Keratinocyte (primary cell): Measurements from ENCODE around the gene PLPP1.

Source experiments
- EZH2 ChIP-seq: IDR thresholded peaks from one replicate; pipeline ENCODE4 v1.6.1; 2012; ENCODE audit warnings: inconsistent platforms, mild to moderate bottlenecking, low read length, moderate library complexity
- TF ChIP-seq, protein P1 (sequence below), 3 experiments: IDR thresholded peaks in 1 of 3; conservative IDR thresholded peaks in 1 of 3; optimal IDR thresholded peaks in 1 of 3; 2 replicates in 2 of 3; 3 replicates in 1 of 3; pipeline versions ENCODE3 to v1.5.1; 2011; ENCODE audit warnings: low read length in 3 of 3, mild to moderate bottlenecking in 3 of 3, moderate library complexity in 2 of 3, control low read depth in 1 of 3, inconsistent platforms in 1 of 3; ENCODE audit not compliant: insufficient read depth in 2 of 3; ENCODE audit errors: extremely low read depth in 1 of 3

DNA sequence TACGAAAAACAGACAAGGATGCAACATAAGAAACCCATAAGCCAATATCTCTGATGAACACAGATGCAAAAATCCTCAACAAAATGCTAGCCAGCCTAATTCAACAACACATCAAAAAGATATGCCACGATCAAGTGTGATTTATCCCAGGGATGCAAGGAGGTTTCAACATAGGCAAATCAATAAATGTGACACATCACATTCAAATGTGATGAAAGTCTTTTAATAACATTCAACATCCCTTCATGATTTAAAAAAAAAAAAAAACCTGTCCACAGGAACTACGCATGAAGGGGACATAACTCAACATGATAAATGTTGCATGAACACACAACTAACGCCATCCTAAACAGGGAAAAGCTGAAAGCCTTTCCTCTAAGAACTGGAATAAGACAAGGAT is 102.2 kb downstream of the PLPP1 start:
- no peak for TF ChIP-seq EZH2
- TF ChIP-seq, protein P1, sequence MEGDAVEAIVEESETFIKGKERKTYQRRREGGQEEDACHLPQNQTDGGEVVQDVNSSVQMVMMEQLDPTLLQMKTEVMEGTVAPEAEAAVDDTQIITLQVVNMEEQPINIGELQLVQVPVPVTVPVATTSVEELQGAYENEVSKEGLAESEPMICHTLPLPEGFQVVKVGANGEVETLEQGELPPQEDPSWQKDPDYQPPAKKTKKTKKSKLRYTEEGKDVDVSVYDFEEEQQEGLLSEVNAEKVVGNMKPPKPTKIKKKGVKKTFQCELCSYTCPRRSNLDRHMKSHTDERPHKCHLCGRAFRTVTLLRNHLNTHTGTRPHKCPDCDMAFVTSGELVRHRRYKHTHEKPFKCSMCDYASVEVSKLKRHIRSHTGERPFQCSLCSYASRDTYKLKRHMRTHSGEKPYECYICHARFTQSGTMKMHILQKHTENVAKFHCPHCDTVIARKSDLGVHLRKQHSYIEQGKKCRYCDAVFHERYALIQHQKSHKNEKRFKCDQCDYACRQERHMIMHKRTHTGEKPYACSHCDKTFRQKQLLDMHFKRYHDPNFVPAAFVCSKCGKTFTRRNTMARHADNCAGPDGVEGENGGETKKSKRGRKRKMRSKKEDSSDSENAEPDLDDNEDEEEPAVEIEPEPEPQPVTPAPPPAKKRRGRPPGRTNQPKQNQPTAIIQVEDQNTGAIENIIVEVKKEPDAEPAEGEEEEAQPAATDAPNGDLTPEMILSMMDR (optimal IDR thresholded peaks at IDR 0.05 in 1 of 3, IDR thresholded peaks at IDR 0.05 in 1 of 3, conservative IDR thresholded peaks at IDR 0.05 in 1 of 3; ENCODE audit: extremely low read depth in 1 of 3, insufficient read depth in 2 of 3, low read length in 3 of 3), result no peak
